NCI-H2107 treated with DMSO at 0.1 percent for 48 hours (cell line): ENCODE measurements around the gene PPP1R37.

ENCODE experiments used
- DNase-seq: peaks from one replicate; lab custom pipeline; 2025; ENCODE audit not compliant: unreplicated experiment; lab: John Stamatoyannopoulos, UW

The PPP1R37 gene

DNA sequence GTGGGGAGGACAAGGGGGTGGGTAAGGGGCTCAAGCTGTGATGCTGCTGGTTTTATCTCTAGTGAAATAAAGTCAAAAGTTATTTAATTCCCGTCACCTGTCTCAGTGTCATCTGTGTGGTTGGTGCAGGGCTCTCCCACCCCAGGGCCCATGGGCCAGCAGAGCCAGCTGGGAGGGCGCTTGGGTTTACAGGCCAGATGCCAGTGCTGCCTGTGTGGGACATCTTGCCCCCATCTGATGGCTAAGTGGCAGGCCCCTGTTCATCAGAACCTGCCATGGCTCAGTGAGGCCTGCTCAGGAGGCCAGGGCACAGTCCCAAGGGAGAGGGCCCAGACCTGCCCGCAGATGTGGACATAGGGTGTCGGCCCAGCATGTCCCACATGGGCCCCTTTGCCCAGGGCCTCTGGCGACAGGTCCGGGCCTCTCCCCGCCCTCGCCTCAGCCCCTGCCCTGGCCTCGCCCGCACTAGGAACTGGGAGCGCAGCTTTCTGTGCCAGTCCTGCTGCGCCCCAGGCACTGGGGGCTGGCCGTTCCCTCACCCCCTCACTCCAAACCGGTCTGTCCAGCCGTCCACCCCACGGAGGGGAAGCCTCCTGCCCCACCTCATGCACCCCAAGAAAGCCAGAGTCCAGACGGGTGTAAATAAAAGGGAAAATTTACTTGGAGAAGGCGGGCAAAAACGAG is 22.0 kb upstream of the PPP1R37 start:
- no peak for DNase-seq

DNA sequence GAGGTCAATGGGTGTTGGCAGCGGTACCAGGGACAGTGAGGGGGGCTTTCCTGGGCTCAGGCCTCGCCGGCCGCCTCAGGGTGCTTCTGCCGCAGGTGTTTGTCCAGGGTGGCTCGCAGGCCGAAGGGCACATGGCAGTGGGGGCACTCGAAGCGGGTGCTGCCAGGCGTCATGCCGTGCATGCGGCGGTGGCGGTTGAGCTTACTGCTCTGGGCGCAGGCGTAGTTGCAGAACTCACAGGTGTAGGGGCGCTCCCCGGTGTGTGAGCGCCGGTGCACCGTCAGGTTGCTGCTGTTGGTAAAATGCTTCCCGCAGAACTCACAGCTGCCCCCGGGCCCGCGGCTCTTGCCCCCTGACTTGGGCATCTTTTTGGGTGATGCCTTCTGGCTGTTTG is 21.4 kb upstream of the PPP1R37 start:
- DNase-seq: no peak

DNA sequence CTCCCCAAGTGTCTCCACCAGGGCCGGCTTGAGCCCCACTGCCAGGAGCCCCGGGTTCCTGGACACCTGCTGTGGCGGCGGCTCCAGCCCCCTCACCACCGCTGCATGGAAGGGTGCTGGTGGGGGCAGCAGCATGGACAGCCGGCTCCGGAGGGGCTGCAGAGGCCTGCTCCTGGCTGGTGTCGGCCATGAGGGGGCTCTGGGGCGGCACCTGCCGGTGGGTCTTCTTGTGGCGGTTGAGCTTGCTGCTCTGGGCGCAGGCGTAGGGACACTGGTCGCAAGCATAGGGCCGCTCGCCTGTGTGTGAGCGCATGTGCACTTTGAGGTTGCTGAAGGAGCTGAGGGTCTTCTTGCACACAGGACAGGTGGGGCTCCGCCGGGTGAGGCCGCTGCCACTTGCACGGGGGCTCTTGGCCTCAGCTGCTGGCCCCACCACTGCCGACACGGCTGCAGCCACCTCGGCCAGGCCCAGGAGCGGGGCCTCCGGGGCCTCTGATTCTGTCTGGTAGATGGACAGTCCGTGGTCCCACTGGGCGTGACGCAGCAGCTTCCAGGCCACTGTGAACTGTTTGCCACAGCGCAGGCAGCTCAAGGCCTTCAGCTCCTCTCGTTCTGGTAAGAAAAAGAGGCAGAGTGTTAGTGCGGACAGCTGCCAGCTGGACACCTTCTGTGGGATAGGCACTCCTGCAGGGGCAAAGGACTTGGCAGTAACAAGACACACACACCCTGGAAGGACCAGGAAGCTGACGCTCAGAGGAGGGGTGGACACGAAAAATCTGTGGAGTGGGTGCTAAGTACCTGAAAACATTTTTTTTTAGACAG is 20.8 kb upstream of the PPP1R37 start:
- DNase-seq: no peak

DNA sequence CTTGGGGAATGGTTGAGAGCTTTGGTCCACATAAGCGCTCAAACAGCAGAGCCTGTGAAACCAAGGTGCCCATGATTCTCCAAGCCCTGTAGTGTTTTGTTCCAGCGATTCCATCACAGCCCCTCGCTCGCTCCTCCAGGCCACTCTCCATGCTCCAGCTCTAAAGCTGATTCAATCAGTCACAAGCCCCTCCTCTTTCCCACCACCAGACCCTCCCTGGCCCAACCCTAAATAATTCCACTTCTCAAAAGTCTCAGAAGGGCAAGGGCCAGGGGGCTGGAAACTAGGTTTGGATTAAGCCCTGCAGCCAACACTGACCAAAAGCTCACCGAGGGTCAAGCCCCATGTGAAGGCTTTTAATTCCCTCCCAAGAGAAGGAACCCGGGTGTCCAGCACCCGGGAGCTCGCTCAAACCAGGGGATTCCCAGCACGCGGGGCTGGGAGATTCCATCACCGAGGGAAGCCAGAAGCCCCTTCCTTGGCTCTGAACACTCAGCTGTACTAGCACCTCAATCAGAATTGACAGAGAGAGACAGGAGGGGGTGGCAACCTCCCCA is 18.2 kb upstream of the PPP1R37 start:
- DNase-seq: no peak

GRCh38 chr19:45075301-45076028 is 17.5 kb upstream of the PPP1R37 start:
- DNase-seq: no peak

- DNase-seq: no peak
These were observed 16.7 kb upstream of the PPP1R37 start, which contains the start of gene ZNF296 for GRCh38 chr19:45076029-45076850. Gene ZNF296 (minus strand): TSS chr19:45076478. CDS start chr19:45076373, 105 bp downstream.

DNA sequence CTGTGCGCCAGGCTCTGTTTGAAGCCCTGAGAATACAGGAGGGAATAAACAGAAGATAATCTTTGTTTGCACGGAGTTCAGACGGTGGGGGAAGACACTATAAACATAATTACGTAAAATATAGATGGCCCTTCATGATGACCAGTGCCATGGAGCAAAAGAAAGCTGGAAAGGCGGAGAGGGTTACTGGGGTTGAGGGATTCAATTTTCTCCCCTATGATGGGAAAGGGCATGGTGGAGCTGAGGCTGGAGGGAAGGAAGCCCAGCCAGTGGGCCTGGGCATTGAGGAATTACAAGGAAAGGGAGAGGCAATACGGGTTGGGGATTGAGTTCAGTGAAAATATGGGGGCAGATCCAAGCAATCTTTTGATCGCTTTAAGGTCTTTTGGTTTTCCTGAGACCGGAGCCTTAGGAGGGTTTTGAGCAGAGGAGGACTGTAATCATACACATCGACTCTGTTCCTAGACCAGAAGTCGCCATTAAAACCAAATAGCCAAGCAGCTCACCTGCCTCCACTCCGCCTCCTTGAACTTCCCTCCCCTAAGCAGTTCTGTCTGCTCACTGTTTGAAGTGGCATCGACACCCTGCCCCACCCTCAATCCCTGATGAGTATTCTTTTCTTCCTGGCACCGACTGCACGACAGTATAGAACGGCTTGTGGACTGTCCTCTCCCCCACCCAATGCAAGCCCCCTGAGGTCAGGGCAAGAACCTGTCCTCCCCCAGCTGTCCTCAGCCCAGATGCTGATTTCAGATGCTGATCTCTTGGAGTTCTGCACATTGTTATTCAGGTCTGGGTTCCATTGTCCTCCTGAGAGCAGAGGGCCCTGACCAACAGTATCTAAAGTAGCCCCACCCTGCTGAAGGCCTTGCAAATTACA is 15.9 kb upstream of the PPP1R37 start:
- DNase-seq: no peak

- no peak for DNase-seq
These were observed 14.5 kb upstream of the PPP1R37 start for GRCh38 chr19:45078390-45079062.

DNA sequence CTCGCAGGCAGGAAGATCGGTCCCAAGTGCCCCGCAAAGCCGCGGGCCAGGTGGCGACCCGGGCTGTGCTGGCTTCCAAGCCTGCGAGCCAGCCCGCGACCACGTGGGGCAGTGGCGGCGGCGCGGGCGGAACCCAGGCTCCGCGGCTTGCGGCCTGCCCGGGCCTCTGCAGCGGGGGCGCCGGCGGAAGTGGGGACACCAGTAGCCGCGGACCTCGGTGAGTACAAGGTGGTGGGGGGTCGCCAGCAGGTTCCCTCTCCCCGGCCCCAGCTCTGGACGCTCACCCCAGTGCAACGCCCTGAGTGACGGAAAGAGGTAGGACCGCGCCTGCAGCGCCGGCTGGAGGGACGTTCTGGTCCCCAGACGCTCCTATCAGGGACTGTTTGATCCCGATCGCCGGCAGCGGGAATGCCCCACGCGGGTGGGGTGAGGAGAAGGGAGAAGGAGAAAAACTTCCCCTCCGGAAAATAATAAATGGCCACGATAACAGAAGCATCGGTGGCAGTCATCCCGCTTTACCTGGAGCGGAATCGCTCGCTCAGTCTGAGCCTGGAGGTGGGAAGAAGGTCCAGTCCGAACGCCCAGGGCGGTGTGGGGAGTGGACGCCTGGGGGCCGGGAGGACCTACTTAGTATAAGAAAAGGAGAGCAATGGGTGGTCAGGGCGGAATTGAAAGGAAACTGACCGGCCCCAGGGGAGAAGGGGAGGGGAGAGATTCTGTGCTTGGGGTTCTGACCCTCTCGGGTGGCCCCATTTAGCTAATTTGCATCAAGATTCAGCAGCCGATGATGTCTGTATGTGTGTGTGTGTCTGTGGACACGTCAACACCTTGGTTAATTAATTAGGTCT is 13.7 kb upstream of the PPP1R37 start, which contains the start of gene GEMIN7:
GEMIN7 (plus strand) TSS at position 198 of the 848 bp plus-strand sequence. CDS start 10,855 bp downstream, outside the sequence.
- no peak for DNase-seq

GRCh38 chr19:45079911-45080370 is 13.0 kb upstream of the PPP1R37 start:
- DNase-seq: no peak

GRCh38 chr19:45082170-45082569 is 10.8 kb upstream of the PPP1R37 start:
- no peak for DNase-seq

GRCh38 chr19:45086480-45086879 is 6.5 kb upstream of the PPP1R37 start:
- no peak for DNase-seq

- no peak for DNase-seq
These were observed 5.4 kb upstream of the PPP1R37 start for GRCh38 chr19:45087531-45087930.

DNA sequence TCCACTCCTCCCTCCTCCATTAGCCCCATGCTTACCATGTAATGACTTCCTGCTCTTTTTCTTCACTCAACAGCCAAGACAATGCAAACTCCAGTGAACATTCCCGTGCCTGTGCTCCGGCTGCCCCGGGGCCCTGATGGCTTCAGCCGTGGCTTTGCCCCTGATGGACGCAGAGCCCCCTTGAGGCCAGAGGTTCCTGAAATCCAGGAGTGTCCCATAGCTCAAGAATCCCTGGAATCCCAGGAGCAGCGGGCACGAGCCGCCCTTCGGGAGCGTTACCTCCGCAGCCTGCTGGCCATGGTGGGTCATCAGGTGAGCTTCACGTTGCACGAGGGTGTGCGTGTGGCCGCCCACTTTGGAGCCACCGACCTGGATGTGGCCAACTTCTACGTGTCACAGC is 2.9 kb upstream of the PPP1R37 start:
- DNase-seq: no peak

GRCh38 chr19:45090606-45091005 is 2.4 kb upstream of the PPP1R37 start:
- DNase-seq: no peak

- DNase-seq: peak; percentile 96
These were observed 1.7 kb upstream of the PPP1R37 start for GRCh38 chr19:45091031-45091923.

DNA sequence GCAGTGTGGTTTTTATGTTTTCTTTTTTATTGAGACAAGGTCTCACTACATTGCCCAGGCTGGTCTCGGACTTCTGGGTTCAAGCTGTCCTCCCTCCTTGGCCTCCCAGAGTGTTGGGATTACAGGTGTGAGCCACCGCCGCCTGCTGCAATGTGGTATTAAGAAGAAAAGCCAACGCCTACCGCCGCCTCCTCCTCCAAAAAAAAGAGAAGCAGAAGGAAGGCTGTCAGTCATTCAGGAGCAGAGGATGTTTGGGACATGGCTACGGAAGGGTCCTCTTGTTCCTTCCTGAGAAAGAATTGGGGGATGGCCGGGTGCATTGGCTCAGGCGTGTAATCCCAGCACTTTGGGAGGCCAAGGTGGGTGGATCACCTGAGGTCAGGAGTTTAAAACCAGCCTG is 1.2 kb downstream of the PPP1R37 start:
- no peak for DNase-seq
